ENCODE data around the gene ALDH18A1.

The ALDH18A1 gene

GRCh38 chr10:95610727-95611126 is 45.8 kb downstream of the ALDH18A1 start:
- H3K4me3 ChIP-seq (IDR thresholded peaks at IDR 0.05; ENCODE audit: insufficient read depth, low read depth, low read length), result no peak overlapping the region
- no peaks in the 10 kb centered on the region for H3K27me3 ChIP-seq (ENCODE audit: insufficient read depth, low read depth)
- no peak overlapping the region for H3K27ac ChIP-seq
- TF ChIP-seq, protein P1, sequence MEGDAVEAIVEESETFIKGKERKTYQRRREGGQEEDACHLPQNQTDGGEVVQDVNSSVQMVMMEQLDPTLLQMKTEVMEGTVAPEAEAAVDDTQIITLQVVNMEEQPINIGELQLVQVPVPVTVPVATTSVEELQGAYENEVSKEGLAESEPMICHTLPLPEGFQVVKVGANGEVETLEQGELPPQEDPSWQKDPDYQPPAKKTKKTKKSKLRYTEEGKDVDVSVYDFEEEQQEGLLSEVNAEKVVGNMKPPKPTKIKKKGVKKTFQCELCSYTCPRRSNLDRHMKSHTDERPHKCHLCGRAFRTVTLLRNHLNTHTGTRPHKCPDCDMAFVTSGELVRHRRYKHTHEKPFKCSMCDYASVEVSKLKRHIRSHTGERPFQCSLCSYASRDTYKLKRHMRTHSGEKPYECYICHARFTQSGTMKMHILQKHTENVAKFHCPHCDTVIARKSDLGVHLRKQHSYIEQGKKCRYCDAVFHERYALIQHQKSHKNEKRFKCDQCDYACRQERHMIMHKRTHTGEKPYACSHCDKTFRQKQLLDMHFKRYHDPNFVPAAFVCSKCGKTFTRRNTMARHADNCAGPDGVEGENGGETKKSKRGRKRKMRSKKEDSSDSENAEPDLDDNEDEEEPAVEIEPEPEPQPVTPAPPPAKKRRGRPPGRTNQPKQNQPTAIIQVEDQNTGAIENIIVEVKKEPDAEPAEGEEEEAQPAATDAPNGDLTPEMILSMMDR (conservative IDR thresholded peaks at IDR 0.05; ENCODE audit: low read depth, low read length), result no peak
- no peaks in the 10 kb centered on the region for H4K20me1 ChIP-seq (ENCODE audit: insufficient read depth)
- H3K4me2 ChIP-seq, result no peak overlapping the region
- no peak overlapping the region for H2AFZ ChIP-seq (ENCODE audit: low read depth)
- peaks cover 5% of the 10 kb centered on the region; the same call in 1 of the 2 replicates for H3K36me3 ChIP-seq (ENCODE audit: insufficient read depth)
- no peaks in the 10 kb centered on the region for H3K79me2 ChIP-seq (ENCODE audit: insufficient read depth, low read depth)
- H3K4me1 ChIP-seq (ENCODE audit: low read depth, poor library complexity, severe bottlenecking), result no peaks in the 10 kb centered on the region
- no peak overlapping the region for H3K9ac ChIP-seq

- no peak overlapping the region for H3K4me2 ChIP-seq
- no peaks in the 10 kb centered on the region for H3K27me3 ChIP-seq (ENCODE audit: insufficient read depth, low read depth)
- H4K20me1 ChIP-seq (ENCODE audit: insufficient read depth), result no peaks in the 10 kb centered on the region
- no peaks in the 10 kb centered on the region for H3K36me3 ChIP-seq (ENCODE audit: insufficient read depth)
- no peak overlapping the region for H3K4me3 ChIP-seq (IDR thresholded peaks at IDR 0.05; ENCODE audit: insufficient read depth, low read depth, low read length)
- no peak overlapping the region for H3K9ac ChIP-seq
- TF ChIP-seq, protein P1 (conservative IDR thresholded peaks at IDR 0.05; ENCODE audit: low read depth, low read length), result no peak
- no peaks in the 10 kb centered on the region for H3K4me1 ChIP-seq (ENCODE audit: low read depth, poor library complexity, severe bottlenecking)
- H3K27ac ChIP-seq, result no peak overlapping the region
- no peak overlapping the region for H2AFZ ChIP-seq (ENCODE audit: low read depth)
- H3K79me2 ChIP-seq (ENCODE audit: insufficient read depth, low read depth), result no peaks in the 10 kb centered on the region
Measured at GRCh38 chr10:95606922-95607321, 49.6 kb downstream of the ALDH18A1 start.

DNA sequence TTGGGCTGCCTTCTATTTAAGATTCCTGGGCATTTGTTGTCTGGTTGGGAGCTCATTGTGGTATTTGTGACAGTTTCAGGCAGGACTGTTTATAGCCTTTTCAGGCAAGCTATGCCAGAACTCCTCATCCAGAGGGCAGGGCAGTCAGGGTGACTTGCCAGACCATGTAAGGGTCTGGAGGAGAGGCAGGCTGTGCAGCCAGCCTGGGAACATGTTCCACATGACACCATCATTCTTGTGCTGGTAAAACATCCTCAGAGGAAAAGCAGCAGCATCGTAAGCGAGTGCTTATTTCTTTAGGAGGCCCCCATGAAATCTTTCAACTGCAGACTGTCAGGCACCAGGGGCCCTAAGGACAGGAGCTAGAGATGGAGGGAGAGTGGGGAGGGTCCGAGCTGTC is 51.3 kb downstream of the ALDH18A1 start:
- no peak overlapping the region for H3K9ac ChIP-seq
- TF ChIP-seq, protein P1 (conservative IDR thresholded peaks at IDR 0.05; ENCODE audit: low read depth, low read length), result no peak
- H3K27me3 ChIP-seq (ENCODE audit: insufficient read depth, low read depth), result no peaks in the 10 kb centered on the region
- no peaks in the 10 kb centered on the region for H3K4me1 ChIP-seq (ENCODE audit: low read depth, poor library complexity, severe bottlenecking)
- no peak overlapping the region for H3K27ac ChIP-seq
- no peak overlapping the region for H2AFZ ChIP-seq (ENCODE audit: low read depth)
- no peaks in the 10 kb centered on the region for H3K36me3 ChIP-seq (ENCODE audit: insufficient read depth)
- no peak overlapping the region for H3K4me2 ChIP-seq
- H3K4me3 ChIP-seq (IDR thresholded peaks at IDR 0.05; ENCODE audit: insufficient read depth, low read depth, low read length), result no peak overlapping the region
- no peaks in the 10 kb centered on the region for H3K79me2 ChIP-seq (ENCODE audit: insufficient read depth, low read depth)
- H4K20me1 ChIP-seq (ENCODE audit: insufficient read depth), result no peaks in the 10 kb centered on the region

DNA sequence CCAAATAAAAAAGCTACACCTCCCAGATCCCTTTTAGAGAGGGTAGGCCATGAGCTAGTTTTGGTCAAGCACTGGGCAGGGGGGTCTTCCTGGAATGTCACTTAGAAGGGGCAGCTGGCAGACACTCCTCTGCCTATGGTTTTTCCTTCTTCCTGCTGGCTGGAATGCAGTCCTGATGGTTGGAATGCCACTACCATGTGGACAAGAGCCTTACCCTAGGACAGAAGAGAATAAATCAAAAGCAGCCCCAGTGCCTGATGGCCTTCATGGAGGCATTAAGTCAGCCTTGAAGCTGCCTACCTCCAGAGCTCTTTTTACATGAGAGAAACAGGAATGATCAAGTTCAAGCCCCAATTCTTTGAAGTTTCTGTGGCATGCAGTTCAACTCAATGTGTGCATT is 51.9 kb downstream of the ALDH18A1 start:
- Histone ChIP-seq H3K4me2 (no peak overlapping the region), H3K27me3 (ENCODE audit: insufficient read depth, low read depth) (no peaks in the 10 kb centered on the region), H3K36me3 (ENCODE audit: insufficient read depth) (no peaks in the 10 kb centered on the region), H4K20me1 (ENCODE audit: insufficient read depth) (no peaks in the 10 kb centered on the region), H3K79me2 (ENCODE audit: insufficient read depth, low read depth) (no peaks in the 10 kb centered on the region), H3K9ac (no peak overlapping the region), H3K4me3 (IDR thresholded peaks at IDR 0.05; ENCODE audit: insufficient read depth, low read depth, low read length) (no peak overlapping the region), H2AFZ (ENCODE audit: low read depth) (no peak overlapping the region), H3K27ac (no peak overlapping the region), H3K4me1 (ENCODE audit: low read depth, poor library complexity, severe bottlenecking) (no peaks in the 10 kb centered on the region)
- TF ChIP-seq, protein P1 (conservative IDR thresholded peaks at IDR 0.05; ENCODE audit: low read depth, low read length), result no peak
